LoVo (cell line): Measurements from ENCODE around the gene PAX7.

Experiments
- DNase-seq: peaks from one replicate; pipeline ENCODE4 v3.0.0-alpha.2; 2016; ENCODE audit warnings: low spot score

The PAX7 gene

GRCh38 chr1:18796950-18797349 is 166.3 kb downstream of the PAX7 start:
- no peak for DNase-seq
